IMR-90 (cell line): ENCODE measurements around the gene CERK. TPM values are rescaled to one million over a fixed set of nuclear protein-coding genes. Genes with fewer than 3 reads are reported as not detected.

Experiments
- ATAC-seq: fragments of 200-7000 bp; cut with Tn5 transposase; 2 replicates; pipeline ENCODE4 v1.9.1; 2020; ENCODE audit warnings: low read depth, mild to moderate bottlenecking, moderate library complexity
- BruUV-seq: library from RNA; stranded (reverse); fragments of 400-500 nt; replicated peaks from 2 replicates; lab custom pipeline; 2021; lab: Mats Ljungman, UMichigan
- CTCF ChIA-PET: fragments of 300-600 bp; formaldehyde crosslinking; extraction: SDS; loops from one replicate; lab custom pipeline; 2021; ENCODE audit warnings: antibody characterized with exemption; lab: Yijun Ruan, JAX
- POLR2A ChIA-PET: fragments of 300-600 bp; sonication (Branson Sonifier 250); formaldehyde crosslinking; loops from one replicate; lab custom pipeline; 2022; ENCODE audit warnings: antibody characterized with exemption; ENCODE audit not compliant: unreplicated experiment; lab: Charles Lee
- DNase-seq: peaks from one replicate; pipeline ENCODE4 v3.0.0; 2013
- H2AFZ ChIP-seq: replicated peaks from 2 replicates; pipeline ENCODE3; 2013; ENCODE audit warnings: low read length, mild to moderate bottlenecking; ENCODE audit not compliant: poor library complexity
- H2AK5ac ChIP-seq: 2 replicates; pipeline ENCODE4 v1.6.1; 2013; ENCODE audit warnings: low read depth, low read length, inconsistent platforms
- H2AK9ac ChIP-seq: replicated peaks from 2 replicates; pipeline ENCODE3; 2013; ENCODE audit warnings: mild to moderate bottlenecking, low read depth, low read length, moderate library complexity; ENCODE audit not compliant: poor library complexity
- H2BK120ac ChIP-seq: 2 replicates; pipeline ENCODE4 v1.6.1; 2013; ENCODE audit warnings: low read depth, low read length, inconsistent platforms
- H2BK15ac ChIP-seq: 3 replicates; pipeline ENCODE4 v1.6.1; 2013; ENCODE audit warnings: low read depth, low read length, inconsistent platforms
- H2BK20ac ChIP-seq: 2 replicates; pipeline ENCODE4 v1.6.1; 2013; ENCODE audit warnings: low read depth, mild to moderate bottlenecking, inconsistent platforms, low read length, moderate library complexity
- H2BK5ac ChIP-seq: 2 replicates; pipeline ENCODE4 v1.6.1; 2013; ENCODE audit warnings: mild to moderate bottlenecking, low read depth, low read length, inconsistent platforms; ENCODE audit not compliant: poor library complexity, severe bottlenecking
- H3K14ac ChIP-seq: replicated peaks from 2 replicates; pipeline ENCODE4 v1.6.1; 2013; ENCODE audit warnings: low read depth, low read length, inconsistent platforms
- H3K18ac ChIP-seq: 2 replicates; pipeline ENCODE4 v1.6.1; 2013; ENCODE audit warnings: low read depth, low read length, control low read depth
- H3K23ac ChIP-seq: 2 replicates; pipeline ENCODE4 v1.6.1; 2013; ENCODE audit warnings: low read depth, low read length, inconsistent platforms
- H3K27ac ChIP-seq: 2 replicates; pipeline ENCODE4 v1.5.1; 2013; ENCODE audit warnings: mild to moderate bottlenecking, control low read depth, low read length; ENCODE audit not compliant: insufficient read depth
- H3K27me3 ChIP-seq: 2 replicates; pipeline ENCODE4 v1.6.1; 2013; ENCODE audit warnings: low read length; ENCODE audit not compliant: control insufficient read depth, insufficient read depth
- H3K36me3 ChIP-seq: 2 replicates; pipeline ENCODE4 v1.6.1; 2013; ENCODE audit warnings: low read length, mixed read lengths; ENCODE audit not compliant: control insufficient read depth, insufficient read depth
- H3K4ac ChIP-seq: 2 replicates; pipeline ENCODE4 v1.6.1; 2013; ENCODE audit warnings: low read depth, low read length, inconsistent platforms
- H3K4me1 ChIP-seq: 2 replicates; pipeline ENCODE4 v1.6.1; 2013; ENCODE audit warnings: low read length, mixed read lengths; ENCODE audit not compliant: control insufficient read depth, insufficient read depth
- H3K4me2 ChIP-seq: 2 replicates; pipeline ENCODE4 v1.6.1; 2013; ENCODE audit warnings: low read depth, mild to moderate bottlenecking, control low read depth, low read length, moderate library complexity
- H3K4me3 ChIP-seq: 2 replicates; pipeline ENCODE4 v1.5.1; 2013; ENCODE audit warnings: low read depth, mild to moderate bottlenecking, control low read depth, low read length, moderate library complexity; ENCODE audit not compliant: insufficient read depth
- H3K56ac ChIP-seq: 2 replicates; pipeline ENCODE4 v1.6.1; 2013; ENCODE audit warnings: low read length, inconsistent platforms; ENCODE audit not compliant: insufficient read depth; ENCODE audit errors: extremely low read depth
- H3K79me1 ChIP-seq, 2 experiments: 2 replicates each; pipeline ENCODE4 v1.6.1; 2013; ENCODE audit warnings: low read length in 2 of 2, inconsistent platforms in 1 of 2, low read depth in 1 of 2
- H3K9ac ChIP-seq: 2 replicates; pipeline ENCODE4 v1.6.1; 2013; ENCODE audit warnings: low read depth, low read length, control low read depth
- H3K9me1 ChIP-seq: 2 replicates; pipeline ENCODE4 v1.6.1; 2013; ENCODE audit warnings: low read length, inconsistent platforms; ENCODE audit not compliant: insufficient read depth
- H3K9me3 ChIP-seq: 2 replicates; pipeline ENCODE4 v1.6.1; 2013; ENCODE audit warnings: low read length; ENCODE audit not compliant: control insufficient read depth, insufficient read depth
- H4K20me1 ChIP-seq: 2 replicates; pipeline ENCODE4 v1.6.1; 2013; ENCODE audit warnings: low read length, inconsistent platforms; ENCODE audit not compliant: insufficient read depth
- H4K5ac ChIP-seq: 2 replicates; pipeline ENCODE4 v1.6.1; 2013; ENCODE audit warnings: mild to moderate bottlenecking, low read depth, low read length, control low read depth
- H4K8ac ChIP-seq, 2 experiments: 2 replicates each; pipeline ENCODE4 v1.6.1; 2013; ENCODE audit warnings: low read depth in 2 of 2, low read length in 2 of 2, control low read depth in 1 of 2, inconsistent platforms in 1 of 2
- H4K91ac ChIP-seq: 2 replicates; pipeline ENCODE4 v1.6.1; 2013; ENCODE audit warnings: low read depth, low read length, inconsistent platforms; ENCODE audit not compliant: insufficient read depth
- CEBPB ChIP-seq: IDR thresholded peaks from 2 replicates; pipeline ENCODE4 v1.6.1; 2012; ENCODE audit warnings: low read depth, low read length, improper control_type of control experiment
- CHD1 ChIP-seq: IDR thresholded peaks from 2 replicates; pipeline ENCODE4 v1.6.1; 2012; ENCODE audit warnings: low read depth, low read length, improper control_type of control experiment
- MAFK ChIP-seq: IDR thresholded peaks from 2 replicates; pipeline ENCODE4 v1.6.1; 2012; ENCODE audit warnings: low read depth, low read length, improper control_type of control experiment
- MAZ ChIP-seq: IDR thresholded peaks from 2 replicates; pipeline ENCODE4 v1.6.1; 2012; ENCODE audit warnings: low read depth, mild to moderate bottlenecking, low read length, improper control_type of control experiment, moderate library complexity, borderline replicate concordance
- POLR2A ChIP-seq: IDR thresholded peaks from 2 replicates; pipeline ENCODE4 v1.6.1; 2012; ENCODE audit warnings: mild to moderate bottlenecking, low read depth, low read length
- RCOR1 ChIP-seq: IDR thresholded peaks from 2 replicates; pipeline ENCODE4 v1.6.1; 2012; ENCODE audit warnings: mild to moderate bottlenecking, low read length, improper control_type of control experiment; ENCODE audit not compliant: insufficient replicate concordance
- RFX5 ChIP-seq: IDR thresholded peaks from 2 replicates; pipeline ENCODE4 v1.8.0; 2012; ENCODE audit warnings: low read depth, mild to moderate bottlenecking, low read length, moderate library complexity
- SMC3 ChIP-seq: fragments of 150-350 bp; IDR thresholded peaks from 2 replicates; pipeline ENCODE4 v1.6.1; 2016; ENCODE audit warnings: low read depth, mild to moderate bottlenecking, antibody characterized with exemption, low read length, moderate library complexity
- WGBS, 2 experiments: methylation state at CpG; one replicate each; pipeline versions ENCODE4 v1.1.5 to v1.1.7; 2013; ENCODE audit warnings: missing lambda C conversion rate in 2 of 2; ENCODE audit not compliant: insufficient read length in 1 of 2; ENCODE audit errors: extremely low coverage in 2 of 2; 5-methylcytosine and 5-hydroxymethylcytosine counted together
- dilution Hi-C: fragments of 300-500 bp; cut with HindIII; formaldehyde crosslinking; loops from one replicate; pipeline ENCODE4 v1.14.3; 2018; ENCODE audit warnings: low sequenced_read_pairs; ENCODE audit not compliant: unreplicated experiment
- in situ Hi-C: fragments of 300-500 bp; cut with MboI; formaldehyde crosslinking; loops from 3 replicates; pipeline ENCODE4 v1.14.3; 2019; ENCODE audit warnings: low sequenced_read_pairs, inconsistent platforms, mixed read lengths
- intact Hi-C: fragments of 100-400 bp; cut with micrococcal nuclease; formaldehyde crosslinking; loops from 2 replicates; pipeline ENCODE4 v1.10.0; 2022
- polyA plus RNA-seq, 3 experiments: library from polyadenylated mRNA; depleted of rRNA; stranded (reverse); fragments of >200 nt; gene quantifications; 2 replicates each; pipeline ENCODE4 v1.2.3, GENCODE V29; 2012; ENCODE audit warnings: low replicate concordance in 1 of 3
- total RNA-seq: library from RNA; depleted of rRNA; stranded (reverse); fragments of >200 nt; gene quantifications from 2 replicates; pipeline ENCODE4 v1.2.3, GENCODE V29; 2012
- TF ChIP-seq, protein P1 (sequence below): conservative IDR thresholded peaks from 2 replicates; pipeline ENCODE4 v1.5.1; 2012; ENCODE audit warnings: mild to moderate bottlenecking, low read depth, low read length, improper control_type of control experiment

Gene CERK
- total and polyA plus RNA-seq, 2 of the 4 experiments (the other 2 are of a cell fraction), result 25.3 to 38.7 TPM

- Histone ChIP-seq H3K27ac (no peak overlapping the region), H3K4me3 (no peak overlapping the region), H4K8ac (no peak overlapping the region), H3K27me3 (no peaks in the 10 kb centered on the region), H3K9ac (no peak overlapping the region), H2BK5ac (no peak overlapping the region), H3K4me2 (no peak overlapping the region), H2AFZ (no peak overlapping the region), H2BK15ac (no peak overlapping the region), H4K20me1 (peaks cover 30% of the 10 kb centered on the region), H3K36me3 (peaks cover 1% of the 10 kb centered on the region), H2BK20ac (no peak overlapping the region), H2AK9ac (no peak overlapping the region), H4K91ac (no peak overlapping the region), H3K9me3 (no peaks in the 10 kb centered on the region), H3K23ac (no peak overlapping the region), H3K4ac (no peak overlapping the region), H3K4me1 (peaks cover 14% of the 10 kb centered on the region), H3K14ac (no peak overlapping the region), H2BK120ac (no peak overlapping the region), H3K18ac (no peak overlapping the region), H3K56ac (no peak overlapping the region), H2AK5ac (no peak overlapping the region), H3K79me1 (peaks cover 22 to 73% of the 10 kb centered on the region in 2 experiments), H3K9me1 (peaks cover 20% of the 10 kb centered on the region), H4K5ac (no peak overlapping the region)
- ATAC-seq, result no peak
- no peak for TF ChIP-seq MAZ
- TF ChIP-seq CEBPB, result no peak
- no peak for TF ChIP-seq SMC3
- no peak for TF ChIP-seq RFX5
- no peak for TF ChIP-seq CHD1
- no peak for TF ChIP-seq RCOR1
- no peak for TF ChIP-seq MAFK
- no peak for TF ChIP-seq POLR2A
- TF ChIP-seq, protein P1, sequence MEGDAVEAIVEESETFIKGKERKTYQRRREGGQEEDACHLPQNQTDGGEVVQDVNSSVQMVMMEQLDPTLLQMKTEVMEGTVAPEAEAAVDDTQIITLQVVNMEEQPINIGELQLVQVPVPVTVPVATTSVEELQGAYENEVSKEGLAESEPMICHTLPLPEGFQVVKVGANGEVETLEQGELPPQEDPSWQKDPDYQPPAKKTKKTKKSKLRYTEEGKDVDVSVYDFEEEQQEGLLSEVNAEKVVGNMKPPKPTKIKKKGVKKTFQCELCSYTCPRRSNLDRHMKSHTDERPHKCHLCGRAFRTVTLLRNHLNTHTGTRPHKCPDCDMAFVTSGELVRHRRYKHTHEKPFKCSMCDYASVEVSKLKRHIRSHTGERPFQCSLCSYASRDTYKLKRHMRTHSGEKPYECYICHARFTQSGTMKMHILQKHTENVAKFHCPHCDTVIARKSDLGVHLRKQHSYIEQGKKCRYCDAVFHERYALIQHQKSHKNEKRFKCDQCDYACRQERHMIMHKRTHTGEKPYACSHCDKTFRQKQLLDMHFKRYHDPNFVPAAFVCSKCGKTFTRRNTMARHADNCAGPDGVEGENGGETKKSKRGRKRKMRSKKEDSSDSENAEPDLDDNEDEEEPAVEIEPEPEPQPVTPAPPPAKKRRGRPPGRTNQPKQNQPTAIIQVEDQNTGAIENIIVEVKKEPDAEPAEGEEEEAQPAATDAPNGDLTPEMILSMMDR, result no peak
- no TSS peak for BruUV-seq
- no peak for DNase-seq
- CTCF ChIA-PET, result no interaction called here
- intact Hi-C loops (no loop called here), in situ Hi-C loops (no loop called here), dilution Hi-C loops (no loop called here)
- POLR2A ChIA-PET, result no interaction called here
- WGBS, 2 experiments, result 40% methylated on average over 4 of the region's 14 CpGs; no CpG with 5 or more reads in 1 of the 2 experiments
Measured at GRCh38 chr22:46770151-46770641, 32.1 kb upstream of the CERK start.
